Measurements from ENCODE around the gene SMYD3.

DNA sequence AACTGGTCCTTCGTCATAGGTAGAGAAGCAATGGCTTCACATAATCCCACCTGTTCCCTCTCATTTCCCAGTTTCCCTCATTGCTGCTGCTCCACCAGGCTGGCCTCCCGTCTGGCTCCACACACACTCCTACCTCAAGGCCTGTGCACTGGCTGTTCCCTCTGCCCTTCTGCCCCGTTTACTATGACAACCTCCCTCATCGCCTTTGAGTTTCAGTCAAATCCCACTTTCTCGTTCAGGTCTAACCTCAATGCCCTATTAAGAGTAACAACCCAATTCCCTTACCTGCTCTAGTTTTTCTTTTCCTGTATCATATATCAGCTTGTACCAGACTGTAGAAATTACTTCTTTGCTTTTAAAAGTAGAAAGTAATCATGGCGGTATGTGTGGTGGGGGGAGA is 589.7 kb downstream of the SMYD3 start:
- TF ChIP-seq, protein P1, sequence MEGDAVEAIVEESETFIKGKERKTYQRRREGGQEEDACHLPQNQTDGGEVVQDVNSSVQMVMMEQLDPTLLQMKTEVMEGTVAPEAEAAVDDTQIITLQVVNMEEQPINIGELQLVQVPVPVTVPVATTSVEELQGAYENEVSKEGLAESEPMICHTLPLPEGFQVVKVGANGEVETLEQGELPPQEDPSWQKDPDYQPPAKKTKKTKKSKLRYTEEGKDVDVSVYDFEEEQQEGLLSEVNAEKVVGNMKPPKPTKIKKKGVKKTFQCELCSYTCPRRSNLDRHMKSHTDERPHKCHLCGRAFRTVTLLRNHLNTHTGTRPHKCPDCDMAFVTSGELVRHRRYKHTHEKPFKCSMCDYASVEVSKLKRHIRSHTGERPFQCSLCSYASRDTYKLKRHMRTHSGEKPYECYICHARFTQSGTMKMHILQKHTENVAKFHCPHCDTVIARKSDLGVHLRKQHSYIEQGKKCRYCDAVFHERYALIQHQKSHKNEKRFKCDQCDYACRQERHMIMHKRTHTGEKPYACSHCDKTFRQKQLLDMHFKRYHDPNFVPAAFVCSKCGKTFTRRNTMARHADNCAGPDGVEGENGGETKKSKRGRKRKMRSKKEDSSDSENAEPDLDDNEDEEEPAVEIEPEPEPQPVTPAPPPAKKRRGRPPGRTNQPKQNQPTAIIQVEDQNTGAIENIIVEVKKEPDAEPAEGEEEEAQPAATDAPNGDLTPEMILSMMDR (IDR thresholded peaks at IDR 0.05) = no peak
- no peak for TF ChIP-seq POLR2A (IDR thresholded peaks at IDR 0.05)

All from adrenal gland (tissue), 5 donors.